ENCODE measurements around the gene FRMD3.

- TF ChIP-seq GATA2 (IDR thresholded peaks at IDR 0.05; ENCODE audit: low read depth, low read length), result no peak
- no peak for TF ChIP-seq GATA3 (IDR thresholded peaks at IDR 0.05; ENCODE audit: low read depth, low read length)
Measured at GRCh38 chr9:83342006-83342405, 196.2 kb downstream of the FRMD3 start.
